Astrocyte of the cerebellum (primary cell): ENCODE measurements around the gene NEUROG3.
"Not testable (repeated sequence)": the region's sequence is repeated elsewhere in the genome, so short reads cannot be mapped to it uniquely, and the experiment has no call there.

Source experiments
- DNase-seq: peaks from one replicate; pipeline ENCODE4 v3.0.0-alpha.2; 2011; ENCODE audit warnings: low read depth
- H3K4me3 ChIP-seq: 2 replicates; pipeline ENCODE4 v1.5.1; 2011; ENCODE audit warnings: mild to moderate bottlenecking, low read depth, low read length, moderate library complexity
- in situ Hi-C: cut with HindIII; loops from 2 replicates; pipeline ENCODE4 v1.10.0; 2017; ENCODE audit warnings: low sequenced_read_pairs
- TF ChIP-seq, protein P1 (sequence below): IDR thresholded peaks from 2 replicates; pipeline ENCODE4 v1.5.1; 2012; ENCODE audit warnings: low read length, low read depth, moderate library complexity, mild to moderate bottlenecking; ENCODE audit errors: missing control alignments

Gene NEUROG3

DNA sequence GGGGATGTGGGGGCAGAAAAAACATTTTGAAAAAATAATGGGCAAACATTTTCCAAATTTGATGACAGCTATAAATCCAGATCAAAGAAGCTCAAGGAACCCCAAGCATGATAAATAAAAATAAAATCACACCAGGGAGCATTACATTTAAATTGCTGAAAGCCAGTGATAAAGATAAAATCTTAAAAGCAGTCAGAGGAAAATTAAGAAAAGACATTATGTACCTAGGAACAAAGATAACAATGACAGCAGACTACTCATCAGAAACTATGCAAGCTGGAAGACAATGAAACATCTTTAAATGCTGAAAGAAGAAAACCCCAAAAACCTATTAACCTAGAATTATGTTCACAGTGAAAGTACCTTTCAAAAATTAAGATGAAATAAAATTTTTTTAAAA is 23.3 kb downstream of the NEUROG3 start:
- DNase-seq = no peak
- no peak overlapping the region for H3K4me3 ChIP-seq
- TF ChIP-seq, protein P1, sequence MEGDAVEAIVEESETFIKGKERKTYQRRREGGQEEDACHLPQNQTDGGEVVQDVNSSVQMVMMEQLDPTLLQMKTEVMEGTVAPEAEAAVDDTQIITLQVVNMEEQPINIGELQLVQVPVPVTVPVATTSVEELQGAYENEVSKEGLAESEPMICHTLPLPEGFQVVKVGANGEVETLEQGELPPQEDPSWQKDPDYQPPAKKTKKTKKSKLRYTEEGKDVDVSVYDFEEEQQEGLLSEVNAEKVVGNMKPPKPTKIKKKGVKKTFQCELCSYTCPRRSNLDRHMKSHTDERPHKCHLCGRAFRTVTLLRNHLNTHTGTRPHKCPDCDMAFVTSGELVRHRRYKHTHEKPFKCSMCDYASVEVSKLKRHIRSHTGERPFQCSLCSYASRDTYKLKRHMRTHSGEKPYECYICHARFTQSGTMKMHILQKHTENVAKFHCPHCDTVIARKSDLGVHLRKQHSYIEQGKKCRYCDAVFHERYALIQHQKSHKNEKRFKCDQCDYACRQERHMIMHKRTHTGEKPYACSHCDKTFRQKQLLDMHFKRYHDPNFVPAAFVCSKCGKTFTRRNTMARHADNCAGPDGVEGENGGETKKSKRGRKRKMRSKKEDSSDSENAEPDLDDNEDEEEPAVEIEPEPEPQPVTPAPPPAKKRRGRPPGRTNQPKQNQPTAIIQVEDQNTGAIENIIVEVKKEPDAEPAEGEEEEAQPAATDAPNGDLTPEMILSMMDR = no peak
- in situ Hi-C loops = loop anchor here (10.0 kb wide), 1 partner anchor 55 kb away; no protein-coding TSS in a partner anchor

DNA sequence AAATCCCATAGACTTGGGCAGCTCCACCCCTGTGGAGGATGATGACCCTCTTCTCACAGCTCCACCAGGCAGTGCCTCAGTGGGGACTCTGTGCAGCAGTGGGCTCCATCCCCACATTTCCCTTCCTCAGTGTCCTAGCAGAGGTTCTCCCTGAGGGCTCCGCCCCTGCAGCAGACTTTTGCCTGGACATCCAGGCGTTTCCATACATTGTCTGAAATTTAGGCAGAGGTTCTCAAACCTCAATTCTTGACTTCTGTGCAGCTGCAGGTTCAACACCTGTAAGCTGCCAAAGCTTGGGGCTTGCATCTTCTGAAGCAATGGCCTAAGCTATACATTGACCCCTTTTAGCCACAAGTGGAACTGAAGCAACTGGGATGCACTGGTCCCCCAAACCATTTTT is 31.8 kb downstream of the NEUROG3 start:
- no peak for DNase-seq
- TF ChIP-seq, protein P1 = no peak
- in situ Hi-C loops = loop anchor here (10.0 kb wide), 1 partner anchor 47 kb away; no protein-coding TSS in a partner anchor
- no peak overlapping the region for H3K4me3 ChIP-seq

DNA sequence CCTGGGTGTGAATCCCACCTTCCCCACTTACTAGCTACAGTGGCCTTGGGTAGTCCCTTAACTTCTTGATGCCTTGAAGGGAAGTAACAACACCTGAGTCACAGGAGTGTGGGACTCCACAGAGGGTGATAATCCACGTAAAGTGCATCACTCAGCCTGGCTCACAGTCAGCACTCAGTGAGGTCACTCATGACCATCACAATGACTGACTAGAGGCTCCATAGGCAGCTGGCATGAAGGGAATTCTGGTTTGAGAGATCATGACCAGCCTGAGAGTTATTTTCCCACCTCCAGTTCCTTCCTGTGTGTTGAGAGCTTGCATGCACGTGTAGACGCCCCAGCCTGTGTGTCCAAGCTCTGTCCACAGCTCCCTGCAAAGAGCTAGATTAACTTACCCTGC is 34.8 kb downstream of the NEUROG3 start:
- no peak for DNase-seq
- TF ChIP-seq, protein P1 = no peak
- in situ Hi-C loops = no loop called here
- H3K4me3 ChIP-seq = no peak overlapping the region

DNA sequence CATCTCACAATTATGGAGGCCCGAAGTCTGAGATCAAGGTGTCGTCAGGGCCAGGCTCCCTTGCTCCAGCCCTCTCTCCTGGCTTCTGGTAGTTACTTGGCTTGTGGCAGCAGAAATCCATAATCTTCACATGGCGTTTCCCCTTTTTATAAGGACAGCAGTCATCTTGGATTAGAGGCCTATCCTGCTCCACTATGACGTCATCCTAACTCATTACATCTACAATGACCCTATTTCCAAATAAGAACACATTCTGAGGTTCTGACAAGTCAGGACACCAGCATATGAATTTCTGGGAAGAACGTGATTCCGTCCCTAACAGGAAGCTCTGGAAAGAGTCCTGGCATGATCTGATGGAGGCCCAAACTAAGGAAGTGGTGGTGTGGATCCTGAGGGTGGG is 35.8 kb downstream of the NEUROG3 start:
- TF ChIP-seq, protein P1 = no peak

DNA sequence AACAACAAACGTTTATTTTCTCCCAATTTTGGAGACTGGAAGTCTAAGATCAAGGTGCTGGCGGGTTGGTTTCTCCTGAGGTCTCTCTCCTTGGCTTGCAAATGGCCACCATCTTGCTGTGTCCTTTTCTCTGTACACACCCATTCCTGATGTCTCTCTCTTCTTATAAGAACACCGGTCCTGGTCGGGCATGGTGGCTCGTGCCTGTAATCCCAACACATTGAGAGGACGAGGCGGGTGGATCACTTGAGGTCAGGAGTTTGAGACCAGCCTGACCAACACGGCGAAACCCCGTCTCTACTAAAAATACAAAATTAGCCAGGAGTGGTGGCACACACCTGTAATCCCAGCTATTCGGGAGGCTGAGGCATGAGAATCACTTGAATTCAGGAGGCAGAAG is 36.7 kb downstream of the NEUROG3 start:
- DNase-seq, H3K4me3 ChIP-seq, in situ Hi-C loops: not testable (repeated sequence)

More for the DNA sequence above, 35.8 kb downstream of the NEUROG3 start:
- no peak for DNase-seq
- in situ Hi-C loops = no loop called here
- no peak overlapping the region for H3K4me3 ChIP-seq

DNA sequence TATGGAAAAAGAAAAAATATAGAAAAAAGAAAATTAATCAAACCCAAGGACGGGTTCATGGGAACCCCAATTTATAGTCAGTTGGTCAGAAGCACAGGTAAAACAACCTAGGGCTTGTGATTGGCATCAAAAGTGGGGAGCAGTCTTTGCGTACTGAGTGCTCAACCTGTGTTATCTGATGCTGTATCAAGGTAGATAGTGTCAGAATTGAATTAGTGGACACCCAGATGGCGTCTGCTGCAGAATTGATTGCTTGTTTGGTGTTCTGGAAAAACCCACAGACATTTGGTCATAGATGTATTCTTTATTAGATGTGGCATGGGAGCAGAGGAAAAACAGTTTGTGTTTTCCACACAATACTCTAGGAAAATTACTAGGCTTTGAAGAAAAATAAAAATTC is 39.6 kb downstream of the NEUROG3 start:
- in situ Hi-C loops = no loop called here
- no peak overlapping the region for H3K4me3 ChIP-seq
- TF ChIP-seq, protein P1 = no peak
- DNase-seq = no peak

DNA sequence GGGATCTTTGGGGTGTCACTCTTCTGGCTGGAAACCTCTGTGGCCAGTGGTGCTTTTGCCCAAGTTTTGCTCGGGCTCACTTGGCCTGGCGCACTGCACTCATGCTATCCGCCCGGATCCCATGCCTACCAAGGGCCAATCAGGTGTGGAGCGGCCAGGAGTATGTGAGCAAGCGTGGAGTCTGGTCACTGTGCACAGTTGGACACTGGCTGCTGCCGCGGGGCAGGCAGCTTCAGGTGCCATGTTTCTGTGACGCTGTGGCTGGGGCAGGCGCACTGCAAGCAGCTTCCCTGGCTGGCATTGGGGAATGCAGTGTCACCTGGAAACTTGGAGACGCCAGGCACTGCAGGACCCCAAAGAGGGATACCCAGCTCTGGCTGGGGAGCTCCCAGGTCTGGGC is 45.3 kb downstream of the NEUROG3 start:
- no peak for DNase-seq
- H3K4me3 ChIP-seq = no peak overlapping the region
- TF ChIP-seq, protein P1 = no peak
- in situ Hi-C loops = no loop called here
